GM23338 (cell line): Measurements from ENCODE around the gene ELOVL7. TPM values are rescaled to one million over a fixed set of nuclear protein-coding genes. Genes with fewer than 3 reads are reported as not detected.

Source experiments
- ATAC-seq: fragments of 200-7000 bp; cut with Tn5 transposase; 3 replicates; pipeline ENCODE4 v1.9.1; 2020
- DNase-seq: peaks from one replicate; pipeline ENCODE4 v3.0.0-alpha.2; 2015; ENCODE audit warnings: low spot score
- H2AFZ ChIP-seq: fragments of 200-600 bp; sonication (generic); 2 replicates; pipeline ENCODE4 v1.8.0; 2016; ENCODE audit warnings: antibody characterized with exemption, mild to moderate bottlenecking, moderate library complexity
- H3F3A ChIP-seq: fragments of 200-600 bp; sonication (generic); replicated peaks from 2 replicates; pipeline ENCODE4 v1.8.0; 2017; ENCODE audit warnings: antibody characterized with exemption, mixed run types, low read depth
- H3K27ac ChIP-seq: fragments of 200-600 bp; sonication (generic); 2 replicates; pipeline ENCODE4 v1.6.1; 2016; ENCODE audit warnings: low read depth
- H3K27me3 ChIP-seq: fragments of 200-600 bp; sonication (generic); 2 replicates; pipeline ENCODE4 v1.8.0; 2016; ENCODE audit warnings: mild to moderate bottlenecking, mixed run types, moderate library complexity; ENCODE audit not compliant: insufficient read depth
- H3K36me3 ChIP-seq: fragments of 200-600 bp; sonication (generic); 2 replicates; pipeline ENCODE4 v1.8.0; 2016; ENCODE audit warnings: mild to moderate bottlenecking; ENCODE audit not compliant: insufficient read depth
- H3K4me1 ChIP-seq: fragments of 200-600 bp; sonication (generic); 2 replicates; pipeline ENCODE4 v1.8.0; 2016; ENCODE audit warnings: mild to moderate bottlenecking, moderate library complexity; ENCODE audit not compliant: insufficient read depth
- H3K4me2 ChIP-seq: fragments of 200-600 bp; sonication (generic); 2 replicates; pipeline ENCODE4 v1.7.1; 2017; ENCODE audit warnings: mixed run types
- H3K4me3 ChIP-seq: fragments of 200-600 bp; sonication (generic); 2 replicates; pipeline ENCODE4 v1.6.1; 2016; ENCODE audit warnings: mixed run types
- H3K79me2 ChIP-seq: fragments of 200-600 bp; sonication (generic); replicated peaks from 2 replicates; pipeline ENCODE4 v1.8.0; 2017; ENCODE audit warnings: mild to moderate bottlenecking; ENCODE audit not compliant: insufficient read depth
- H3K9me2 ChIP-seq: fragments of 200-600 bp; sonication (generic); 2 replicates; pipeline ENCODE4 v1.8.0; 2017; ENCODE audit not compliant: insufficient read depth
- H4K20me1 ChIP-seq: fragments of 200-600 bp; sonication (generic); replicated peaks from 2 replicates; pipeline ENCODE4 v1.8.0; 2017; ENCODE audit warnings: mild to moderate bottlenecking; ENCODE audit not compliant: insufficient read depth
- H3K27ac Mint-ChIP-seq: 2 replicates; pipeline ENCODE4 v1.8.0; 2020; ENCODE audit warnings: inconsistent platforms, mild to moderate bottlenecking, moderate library complexity, mixed read lengths
- H3K27me3 Mint-ChIP-seq: 3 replicates; pipeline ENCODE4 v1.8.0; 2022; ENCODE audit warnings: low read depth, mild to moderate bottlenecking, moderate library complexity, mixed read lengths, inconsistent platforms; ENCODE audit not compliant: insufficient read depth, poor library complexity
- H3K36me3 Mint-ChIP-seq: 3 replicates; pipeline ENCODE4 v1.8.0; 2021; ENCODE audit warnings: low read depth, mild to moderate bottlenecking, inconsistent platforms, moderate library complexity, mixed read lengths
- H3K4me1 Mint-ChIP-seq: 3 replicates; pipeline ENCODE4 v1.8.0; 2020; ENCODE audit warnings: mild to moderate bottlenecking, inconsistent platforms, mixed read lengths
- H3K4me3 Mint-ChIP-seq: 3 replicates; pipeline ENCODE4 v1.8.0; 2021; ENCODE audit warnings: moderate library complexity, mild to moderate bottlenecking, inconsistent platforms, mixed read lengths
- H3K9me3 Mint-ChIP-seq: 3 replicates; pipeline ENCODE4 v1.8.0; 2020; ENCODE audit warnings: moderate library complexity, mild to moderate bottlenecking, inconsistent platforms, mixed read lengths
- CREB1 ChIP-seq: fragments of 250-450 bp; sonication (Bioruptor Pico); IDR thresholded peaks from 2 replicates; pipeline ENCODE4 v1.5.0; 2020; ENCODE audit warnings: low read depth, mild to moderate bottlenecking, moderate library complexity
- EZH2 ChIP-seq: fragments of 200-600 bp; sonication (generic); IDR thresholded peaks from one replicate; pipeline ENCODE4 v1.8.0; 2017; ENCODE audit warnings: antibody characterized with exemption, mild to moderate bottlenecking, low read depth; ENCODE audit not compliant: unreplicated experiment
- EZH2phosphoT487 ChIP-seq: fragments of 200-600 bp; sonication (generic); IDR thresholded peaks from one replicate; pipeline ENCODE4 v1.8.1; 2018; ENCODE audit warnings: antibody characterized with exemption; ENCODE audit not compliant: unreplicated experiment
- JUNB ChIP-seq: IDR thresholded peaks from one replicate; pipeline ENCODE4 v1.6.1; 2016; ENCODE audit warnings: antibody characterized with exemption; ENCODE audit not compliant: unreplicated experiment
- NANOG ChIP-seq: IDR thresholded peaks from 2 replicates; pipeline ENCODE4 v1.6.1; 2016; ENCODE audit warnings: antibody characterized with exemption, borderline replicate concordance
- ZNF114 ChIP-seq: fragments of 250-450 bp; sonication (Bioruptor Pico); IDR thresholded peaks from 2 replicates; pipeline ENCODE4 v1.5.0; 2020; ENCODE audit warnings: mild to moderate bottlenecking, moderate library complexity
- ZNF331 ChIP-seq: fragments of 250-450 bp; sonication (Bioruptor Pico); IDR thresholded peaks from 2 replicates; pipeline ENCODE4 v1.5.0; 2020; ENCODE audit warnings: low read depth, mild to moderate bottlenecking, moderate library complexity
- polyA plus RNA-seq: library from polyadenylated mRNA; unstranded; fragments of >200 nt; fragmentation: Nextera tagmentation; extraction: Ambion mirVana; gene quantifications from 2 replicates; pipeline ENCODE4 v1.2.1, GENCODE V29; 2016
- total RNA-seq: library from RNA; depleted of rRNA; stranded (reverse); fragments of >200 nt; shearing (Covaris generic); gene quantifications from 2 replicates; pipeline ENCODE4 v1.2.3, GENCODE V29; 2014
- TF ChIP-seq, protein P1 (sequence below): IDR thresholded peaks from 2 replicates; pipeline ENCODE4 v1.6.1; 2016; ENCODE audit warnings: antibody characterized with exemption
- TF ChIP-seq, protein P2 (sequence below), 2 experiments: fragments of 200-600 bp in 1 of 2; sonication (generic) in 1 of 2; conservative IDR thresholded peaks; 2 replicates each; pipeline versions ENCODE4 v1.5.1 to v1.6.1; 2016 to 2017; ENCODE audit warnings: antibody characterized with exemption in 2 of 2, low read depth in 2 of 2, mild to moderate bottlenecking in 2 of 2, moderate library complexity in 1 of 2
- TF ChIP-seq, protein P3 (sequence below): fragments of 250-450 bp; sonication (Bioruptor Pico); IDR thresholded peaks from 2 replicates; pipeline ENCODE4 v1.5.0; 2020; ENCODE audit warnings: mild to moderate bottlenecking, moderate library complexity

Gene ELOVL7
- total and polyA plus RNA-seq, 2 experiments from 2014 or later = 2.3 to 7.0 TPM

DNA sequence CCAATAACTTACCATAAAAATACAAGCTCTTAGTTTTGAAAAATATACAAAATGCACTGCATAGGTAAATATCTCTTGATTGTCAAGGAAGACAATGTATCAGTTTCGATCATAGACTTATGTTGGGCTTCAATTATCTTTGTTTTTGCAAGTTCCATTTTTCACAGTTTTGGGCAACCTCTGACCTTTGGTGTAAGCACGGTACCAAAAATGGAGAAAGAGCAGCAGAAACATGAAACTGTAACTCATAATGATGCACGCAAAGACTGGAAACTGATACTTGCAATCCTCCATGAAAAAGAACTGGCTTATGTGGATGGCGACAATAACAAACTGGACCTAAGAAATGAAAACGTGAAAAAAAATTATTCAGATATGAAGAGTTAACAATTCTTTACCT, 89.6 kb downstream of the ELOVL7 start:
- DNase-seq (no peak), ATAC-seq (no peak)
- Mint-ChIP-seq H3K9me3 (no peaks in the 10 kb centered on the region), H3K27ac (no peak overlapping the region), H3K36me3 (no peaks in the 10 kb centered on the region), H3K4me3 (no peak overlapping the region), H3K27me3 (no peaks in the 10 kb centered on the region), H3K4me1 (no peaks in the 10 kb centered on the region)
- TF ChIP-seq, protein P1, sequence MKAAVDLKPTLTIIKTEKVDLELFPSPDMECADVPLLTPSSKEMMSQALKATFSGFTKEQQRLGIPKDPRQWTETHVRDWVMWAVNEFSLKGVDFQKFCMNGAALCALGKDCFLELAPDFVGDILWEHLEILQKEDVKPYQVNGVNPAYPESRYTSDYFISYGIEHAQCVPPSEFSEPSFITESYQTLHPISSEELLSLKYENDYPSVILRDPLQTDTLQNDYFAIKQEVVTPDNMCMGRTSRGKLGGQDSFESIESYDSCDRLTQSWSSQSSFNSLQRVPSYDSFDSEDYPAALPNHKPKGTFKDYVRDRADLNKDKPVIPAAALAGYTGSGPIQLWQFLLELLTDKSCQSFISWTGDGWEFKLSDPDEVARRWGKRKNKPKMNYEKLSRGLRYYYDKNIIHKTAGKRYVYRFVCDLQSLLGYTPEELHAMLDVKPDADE = no peak
- TF ChIP-seq NANOG (no peak), EZH2phosphoT487 (no peak), ZNF331 (CRISPR knock-in tag) (no peak)
- Histone ChIP-seq H3K79me2 (no peaks in the 10 kb centered on the region), H3K4me1 (no peaks in the 10 kb centered on the region), H3K4me2 (no peak overlapping the region), H3K9me2 (no peaks in the 10 kb centered on the region), H2AFZ (no peak overlapping the region), H3F3A (no peaks in the 10 kb centered on the region), H4K20me1 (no peaks in the 10 kb centered on the region), H3K36me3 (no peaks in the 10 kb centered on the region), H3K27ac (no peak overlapping the region), H3K27me3 (no peaks in the 10 kb centered on the region), H3K4me3 (no peak overlapping the region)

DNA sequence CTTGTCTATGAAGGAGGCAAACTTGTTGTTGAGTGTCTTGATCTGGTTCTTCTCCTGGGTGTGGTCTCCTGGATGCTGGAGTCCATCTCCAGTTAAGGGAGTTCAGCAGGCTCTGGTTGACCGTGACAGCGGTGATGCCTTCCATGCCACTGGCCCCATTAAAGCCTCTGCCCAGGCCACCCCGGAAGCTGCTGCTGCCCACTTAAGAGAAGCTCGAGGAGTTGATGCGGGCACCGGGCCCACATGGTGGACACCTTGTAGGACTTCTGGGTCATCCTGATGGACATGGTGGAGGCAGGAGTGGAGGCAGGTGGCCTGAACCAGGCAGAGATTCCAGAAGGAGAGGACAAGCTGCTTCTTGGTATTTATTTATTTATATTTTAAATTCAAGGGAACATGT, 99.4 kb downstream of the ELOVL7 start:
- Histone ChIP-seq H3K4me2 (no peak overlapping the region), H3K4me3 (no peak overlapping the region), H3F3A (no peaks in the 10 kb centered on the region), H4K20me1 (no peaks in the 10 kb centered on the region), H2AFZ (no peak overlapping the region), H3K27me3 (no peaks in the 10 kb centered on the region), H3K4me1 (no peaks in the 10 kb centered on the region), H3K79me2 (no peaks in the 10 kb centered on the region), H3K36me3 (0 out of 2 replicates have a peak, but pooled peaks cover 5% of the 10 kb centered on the region), H3K9me2 (0 out of 2 replicates have a peak, but pooled peaks cover 3% of the 10 kb centered on the region), H3K27ac (no peak overlapping the region)
- H3K27ac Mint-ChIP-seq = no peak overlapping the region
- no peak for DNase-seq
- no peaks in the 10 kb centered on the region; the same call in 2 of the 3 replicates for H3K36me3 Mint-ChIP-seq
- H3K27me3 Mint-ChIP-seq = no peaks in the 10 kb centered on the region
- H3K4me1 Mint-ChIP-seq = peaks cover 6% of the 10 kb centered on the region; the same call in 1 of the 3 replicates
- no peak for ATAC-seq
- H3K9me3 Mint-ChIP-seq = no peaks in the 10 kb centered on the region; the same call in 2 of the 3 replicates
- no peak overlapping the region for H3K4me3 Mint-ChIP-seq
- TF ChIP-seq EZH2phosphoT487 (no peak), ZNF114 (CRISPR knock-in tag) (no peak), JUNB (no peak), EZH2 (no peak), ZNF331 (CRISPR knock-in tag) (no peak), NANOG (no peak), CREB1 (CRISPR knock-in tag) (no peak)
- TF ChIP-seq, protein P2, sequence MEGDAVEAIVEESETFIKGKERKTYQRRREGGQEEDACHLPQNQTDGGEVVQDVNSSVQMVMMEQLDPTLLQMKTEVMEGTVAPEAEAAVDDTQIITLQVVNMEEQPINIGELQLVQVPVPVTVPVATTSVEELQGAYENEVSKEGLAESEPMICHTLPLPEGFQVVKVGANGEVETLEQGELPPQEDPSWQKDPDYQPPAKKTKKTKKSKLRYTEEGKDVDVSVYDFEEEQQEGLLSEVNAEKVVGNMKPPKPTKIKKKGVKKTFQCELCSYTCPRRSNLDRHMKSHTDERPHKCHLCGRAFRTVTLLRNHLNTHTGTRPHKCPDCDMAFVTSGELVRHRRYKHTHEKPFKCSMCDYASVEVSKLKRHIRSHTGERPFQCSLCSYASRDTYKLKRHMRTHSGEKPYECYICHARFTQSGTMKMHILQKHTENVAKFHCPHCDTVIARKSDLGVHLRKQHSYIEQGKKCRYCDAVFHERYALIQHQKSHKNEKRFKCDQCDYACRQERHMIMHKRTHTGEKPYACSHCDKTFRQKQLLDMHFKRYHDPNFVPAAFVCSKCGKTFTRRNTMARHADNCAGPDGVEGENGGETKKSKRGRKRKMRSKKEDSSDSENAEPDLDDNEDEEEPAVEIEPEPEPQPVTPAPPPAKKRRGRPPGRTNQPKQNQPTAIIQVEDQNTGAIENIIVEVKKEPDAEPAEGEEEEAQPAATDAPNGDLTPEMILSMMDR (conservative IDR thresholded peaks at IDR 0.05; ENCODE audit: low read depth in 2 of 2) = no peak
- TF ChIP-seq, protein P1 = no peak
- TF ChIP-seq, protein P3, sequence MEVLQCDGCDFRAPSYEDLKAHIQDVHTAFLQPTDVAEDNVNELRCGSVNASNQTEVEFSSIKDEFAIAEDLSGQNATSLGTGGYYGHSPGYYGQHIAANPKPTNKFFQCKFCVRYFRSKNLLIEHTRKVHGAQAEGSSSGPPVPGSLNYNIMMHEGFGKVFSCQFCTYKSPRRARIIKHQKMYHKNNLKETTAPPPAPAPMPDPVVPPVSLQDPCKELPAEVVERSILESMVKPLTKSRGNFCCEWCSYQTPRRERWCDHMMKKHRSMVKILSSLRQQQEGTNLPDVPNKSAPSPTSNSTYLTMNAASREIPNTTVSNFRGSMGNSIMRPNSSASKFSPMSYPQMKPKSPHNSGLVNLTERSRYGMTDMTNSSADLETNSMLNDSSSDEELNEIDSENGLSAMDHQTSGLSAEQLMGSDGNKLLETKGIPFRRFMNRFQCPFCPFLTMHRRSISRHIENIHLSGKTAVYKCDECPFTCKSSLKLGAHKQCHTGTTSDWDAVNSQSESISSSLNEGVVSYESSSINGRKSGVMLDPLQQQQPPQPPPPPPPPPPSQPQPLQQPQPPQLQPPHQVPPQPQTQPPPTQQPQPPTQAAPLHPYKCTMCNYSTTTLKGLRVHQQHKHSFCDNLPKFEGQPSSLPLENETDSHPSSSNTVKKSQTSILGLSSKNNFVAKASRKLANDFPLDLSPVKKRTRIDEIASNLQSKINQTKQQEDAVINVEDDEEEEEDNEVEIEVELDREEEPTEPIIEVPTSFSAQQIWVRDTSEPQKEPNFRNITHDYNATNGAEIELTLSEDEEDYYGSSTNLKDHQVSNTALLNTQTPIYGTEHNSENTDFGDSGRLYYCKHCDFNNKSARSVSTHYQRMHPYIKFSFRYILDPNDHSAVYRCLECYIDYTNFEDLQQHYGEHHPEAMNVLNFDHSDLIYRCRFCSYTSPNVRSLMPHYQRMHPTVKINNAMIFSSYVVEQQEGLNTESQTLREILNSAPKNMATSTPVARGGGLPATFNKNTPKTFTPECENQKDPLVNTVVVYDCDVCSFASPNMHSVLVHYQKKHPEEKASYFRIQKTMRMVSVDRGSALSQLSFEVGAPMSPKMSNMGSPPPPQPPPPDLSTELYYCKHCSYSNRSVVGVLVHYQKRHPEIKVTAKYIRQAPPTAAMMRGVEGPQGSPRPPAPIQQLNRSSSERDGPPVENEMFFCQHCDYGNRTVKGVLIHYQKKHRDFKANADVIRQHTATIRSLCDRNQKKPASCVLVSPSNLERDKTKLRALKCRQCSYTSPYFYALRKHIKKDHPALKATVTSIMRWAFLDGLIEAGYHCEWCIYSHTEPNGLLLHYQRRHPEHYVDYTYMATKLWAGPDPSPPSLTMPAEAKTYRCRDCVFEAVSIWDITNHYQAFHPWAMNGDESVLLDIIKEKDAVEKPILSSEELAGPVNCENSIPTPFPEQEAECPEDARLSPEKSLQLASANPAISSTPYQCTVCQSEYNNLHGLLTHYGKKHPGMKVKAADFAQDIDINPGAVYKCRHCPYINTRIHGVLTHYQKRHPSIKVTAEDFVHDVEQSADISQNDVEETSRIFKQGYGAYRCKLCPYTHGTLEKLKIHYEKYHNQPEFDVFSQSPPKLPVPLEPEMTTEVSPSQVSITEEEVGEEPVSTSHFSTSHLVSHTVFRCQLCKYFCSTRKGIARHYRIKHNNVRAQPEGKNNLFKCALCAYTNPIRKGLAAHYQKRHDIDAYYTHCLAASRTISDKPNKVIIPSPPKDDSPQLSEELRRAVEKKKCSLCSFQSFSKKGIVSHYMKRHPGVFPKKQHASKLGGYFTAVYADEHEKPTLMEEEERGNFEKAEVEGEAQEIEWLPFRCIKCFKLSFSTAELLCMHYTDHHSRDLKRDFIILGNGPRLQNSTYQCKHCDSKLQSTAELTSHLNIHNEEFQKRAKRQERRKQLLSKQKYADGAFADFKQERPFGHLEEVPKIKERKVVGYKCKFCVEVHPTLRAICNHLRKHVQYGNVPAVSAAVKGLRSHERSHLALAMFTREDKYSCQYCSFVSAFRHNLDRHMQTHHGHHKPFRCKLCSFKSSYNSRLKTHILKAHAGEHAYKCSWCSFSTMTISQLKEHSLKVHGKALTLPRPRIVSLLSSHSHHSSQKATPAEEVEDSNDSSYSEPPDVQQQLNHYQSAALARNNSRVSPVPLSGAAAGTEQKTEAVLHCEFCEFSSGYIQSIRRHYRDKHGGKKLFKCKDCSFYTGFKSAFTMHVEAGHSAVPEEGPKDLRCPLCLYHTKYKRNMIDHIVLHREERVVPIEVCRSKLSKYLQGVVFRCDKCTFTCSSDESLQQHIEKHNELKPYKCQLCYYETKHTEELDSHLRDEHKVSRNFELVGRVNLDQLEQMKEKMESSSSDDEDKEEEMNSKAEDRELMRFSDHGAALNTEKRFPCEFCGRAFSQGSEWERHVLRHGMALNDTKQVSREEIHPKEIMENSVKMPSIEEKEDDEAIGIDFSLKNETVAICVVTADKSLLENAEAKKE (CRISPR knock-in tag) = no peak
